SK-N-SH treated with all-trans-retinoic acid at 6 μM for 48 hours (cell line): ENCODE data around the gene FOXO3.

Experiments
- CSDC2 ChIP-seq: fragments of 250-450 bp; sonication (Bioruptor Pico); IDR thresholded peaks from 2 replicates; pipeline ENCODE4 v1.5.0; 2020; ENCODE audit warnings: mild to moderate bottlenecking, moderate library complexity
- ESRRG ChIP-seq: fragments of 250-450 bp; sonication (Bioruptor Pico); IDR thresholded peaks from 2 replicates; pipeline ENCODE4 v1.6.1; 2021; ENCODE audit warnings: mild to moderate bottlenecking
- GLIS3 ChIP-seq: fragments of 250-450 bp; sonication (Bioruptor Pico); IDR thresholded peaks from 2 replicates; pipeline ENCODE4 v1.5.0; 2020; ENCODE audit warnings: mild to moderate bottlenecking, moderate library complexity
- RARB ChIP-seq: fragments of 250-450 bp; sonication (Bioruptor Pico); IDR thresholded peaks from 2 replicates; pipeline ENCODE4 v1.8.0; 2021; ENCODE audit warnings: mild to moderate bottlenecking, moderate library complexity
- SNAI2 ChIP-seq: fragments of 250-450 bp; sonication (Bioruptor Pico); IDR thresholded peaks from 2 replicates; pipeline ENCODE4 v1.5.0; 2020; ENCODE audit warnings: mild to moderate bottlenecking, moderate library complexity
- ZFP3 ChIP-seq: fragments of 250-450 bp; sonication (Bioruptor Pico); IDR thresholded peaks from 2 replicates; pipeline ENCODE4 v1.5.0; 2020; ENCODE audit warnings: mild to moderate bottlenecking, moderate library complexity
- ZFP30 ChIP-seq: fragments of 450-650 bp; formaldehyde crosslinking; IDR thresholded peaks from 2 replicates; pipeline ENCODE4 v1.5.0; 2022; ENCODE audit warnings: mild to moderate bottlenecking, moderate library complexity
- ZNF70 ChIP-seq: fragments of 450-650 bp; formaldehyde crosslinking; IDR thresholded peaks from 2 replicates; pipeline ENCODE4 v1.5.0; 2020; ENCODE audit warnings: mild to moderate bottlenecking, moderate library complexity
- TF ChIP-seq, protein P1 (sequence below): fragments of 250-450 bp; sonication (Bioruptor Pico); IDR thresholded peaks from 2 replicates; pipeline ENCODE4 v1.8.0; 2021; ENCODE audit warnings: low read depth, mild to moderate bottlenecking, moderate library complexity, borderline replicate concordance
- TF ChIP-seq, protein P2 (sequence below): fragments of 250-450 bp; sonication (Bioruptor Pico); IDR thresholded peaks from 2 replicates; pipeline ENCODE4 v1.8.0; 2020; ENCODE audit warnings: mild to moderate bottlenecking, moderate library complexity, borderline replicate concordance
- TF ChIP-seq, protein P3 (sequence below): fragments of 250-450 bp; sonication (Bioruptor Pico); IDR thresholded peaks from 2 replicates; pipeline ENCODE4 v1.5.1; 2020; ENCODE audit warnings: low read depth, mild to moderate bottlenecking, moderate library complexity
- TF ChIP-seq, protein P4 (sequence below): fragments of 250-450 bp; sonication (Bioruptor Pico); IDR thresholded peaks from 2 replicates; pipeline ENCODE4 v1.5.0; 2020; ENCODE audit warnings: mild to moderate bottlenecking, moderate library complexity

DNA sequence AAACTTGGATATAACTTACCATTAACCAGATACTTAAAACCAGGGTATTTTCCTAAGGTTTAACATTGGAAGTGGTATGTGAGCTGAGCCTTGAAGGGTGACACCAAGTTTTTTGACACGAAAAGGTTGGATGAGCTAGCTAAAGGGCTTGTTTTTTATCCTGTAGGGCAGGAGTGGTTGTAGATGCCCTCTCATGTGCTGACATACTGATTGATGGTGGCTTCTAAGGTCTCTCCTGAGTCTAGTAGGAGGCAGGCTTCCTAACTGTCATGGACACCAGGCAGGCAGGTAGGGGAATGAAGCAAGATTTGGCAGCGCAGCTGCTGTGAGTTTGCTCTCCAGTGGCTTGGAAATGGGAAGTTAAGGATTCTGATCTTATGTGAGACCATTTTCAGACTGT, 66.1 kb downstream of the FOXO3 start:
- TF ChIP-seq, protein P1, sequence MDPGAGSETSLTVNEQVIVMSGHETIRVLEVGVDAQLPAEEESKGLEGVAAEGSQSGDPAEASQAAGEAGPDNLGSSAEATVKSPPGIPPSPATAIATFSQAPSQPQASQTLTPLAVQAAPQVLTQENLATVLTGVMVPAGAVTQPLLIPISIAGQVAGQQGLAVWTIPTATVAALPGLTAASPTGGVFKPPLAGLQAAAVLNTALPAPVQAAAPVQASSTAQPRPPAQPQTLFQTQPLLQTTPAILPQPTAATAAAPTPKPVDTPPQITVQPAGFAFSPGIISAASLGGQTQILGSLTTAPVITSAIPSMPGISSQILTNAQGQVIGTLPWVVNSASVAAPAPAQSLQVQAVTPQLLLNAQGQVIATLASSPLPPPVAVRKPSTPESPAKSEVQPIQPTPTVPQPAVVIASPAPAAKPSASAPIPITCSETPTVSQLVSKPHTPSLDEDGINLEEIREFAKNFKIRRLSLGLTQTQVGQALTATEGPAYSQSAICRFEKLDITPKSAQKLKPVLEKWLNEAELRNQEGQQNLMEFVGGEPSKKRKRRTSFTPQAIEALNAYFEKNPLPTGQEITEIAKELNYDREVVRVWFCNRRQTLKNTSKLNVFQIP (CRISPR knock-in tag) = no peak
- TF ChIP-seq ZFP3 (CRISPR knock-in tag) (no peak), GLIS3 (CRISPR knock-in tag) (no peak), CSDC2 (no peak), ZFP30 (CRISPR knock-in tag) (no peak), RARB (CRISPR knock-in tag) (no peak), SNAI2 (CRISPR knock-in tag) (no peak), ESRRG (CRISPR knock-in tag) (no peak), ZNF70 (no peak)
- TF ChIP-seq, protein P2, sequence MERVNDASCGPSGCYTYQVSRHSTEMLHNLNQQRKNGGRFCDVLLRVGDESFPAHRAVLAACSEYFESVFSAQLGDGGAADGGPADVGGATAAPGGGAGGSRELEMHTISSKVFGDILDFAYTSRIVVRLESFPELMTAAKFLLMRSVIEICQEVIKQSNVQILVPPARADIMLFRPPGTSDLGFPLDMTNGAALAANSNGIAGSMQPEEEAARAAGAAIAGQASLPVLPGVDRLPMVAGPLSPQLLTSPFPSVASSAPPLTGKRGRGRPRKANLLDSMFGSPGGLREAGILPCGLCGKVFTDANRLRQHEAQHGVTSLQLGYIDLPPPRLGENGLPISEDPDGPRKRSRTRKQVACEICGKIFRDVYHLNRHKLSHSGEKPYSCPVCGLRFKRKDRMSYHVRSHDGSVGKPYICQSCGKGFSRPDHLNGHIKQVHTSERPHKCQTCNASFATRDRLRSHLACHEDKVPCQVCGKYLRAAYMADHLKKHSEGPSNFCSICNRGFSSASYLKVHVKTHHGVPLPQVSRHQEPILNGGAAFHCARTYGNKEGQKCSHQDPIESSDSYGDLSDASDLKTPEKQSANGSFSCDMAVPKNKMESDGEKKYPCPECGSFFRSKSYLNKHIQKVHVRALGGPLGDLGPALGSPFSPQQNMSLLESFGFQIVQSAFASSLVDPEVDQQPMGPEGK (CRISPR knock-in tag) = no peak
- TF ChIP-seq, protein P3, sequence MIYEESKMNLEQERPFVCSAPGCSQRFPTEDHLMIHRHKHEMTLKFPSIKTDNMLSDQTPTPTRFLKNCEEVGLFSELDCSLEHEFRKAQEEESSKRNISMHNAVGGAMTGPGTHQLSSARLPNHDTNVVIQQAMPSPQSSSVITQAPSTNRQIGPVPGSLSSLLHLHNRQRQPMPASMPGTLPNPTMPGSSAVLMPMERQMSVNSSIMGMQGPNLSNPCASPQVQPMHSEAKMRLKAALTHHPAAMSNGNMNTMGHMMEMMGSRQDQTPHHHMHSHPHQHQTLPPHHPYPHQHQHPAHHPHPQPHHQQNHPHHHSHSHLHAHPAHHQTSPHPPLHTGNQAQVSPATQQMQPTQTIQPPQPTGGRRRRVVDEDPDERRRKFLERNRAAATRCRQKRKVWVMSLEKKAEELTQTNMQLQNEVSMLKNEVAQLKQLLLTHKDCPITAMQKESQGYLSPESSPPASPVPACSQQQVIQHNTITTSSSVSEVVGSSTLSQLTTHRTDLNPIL (CRISPR knock-in tag) = no peak
- TF ChIP-seq, protein P4, sequence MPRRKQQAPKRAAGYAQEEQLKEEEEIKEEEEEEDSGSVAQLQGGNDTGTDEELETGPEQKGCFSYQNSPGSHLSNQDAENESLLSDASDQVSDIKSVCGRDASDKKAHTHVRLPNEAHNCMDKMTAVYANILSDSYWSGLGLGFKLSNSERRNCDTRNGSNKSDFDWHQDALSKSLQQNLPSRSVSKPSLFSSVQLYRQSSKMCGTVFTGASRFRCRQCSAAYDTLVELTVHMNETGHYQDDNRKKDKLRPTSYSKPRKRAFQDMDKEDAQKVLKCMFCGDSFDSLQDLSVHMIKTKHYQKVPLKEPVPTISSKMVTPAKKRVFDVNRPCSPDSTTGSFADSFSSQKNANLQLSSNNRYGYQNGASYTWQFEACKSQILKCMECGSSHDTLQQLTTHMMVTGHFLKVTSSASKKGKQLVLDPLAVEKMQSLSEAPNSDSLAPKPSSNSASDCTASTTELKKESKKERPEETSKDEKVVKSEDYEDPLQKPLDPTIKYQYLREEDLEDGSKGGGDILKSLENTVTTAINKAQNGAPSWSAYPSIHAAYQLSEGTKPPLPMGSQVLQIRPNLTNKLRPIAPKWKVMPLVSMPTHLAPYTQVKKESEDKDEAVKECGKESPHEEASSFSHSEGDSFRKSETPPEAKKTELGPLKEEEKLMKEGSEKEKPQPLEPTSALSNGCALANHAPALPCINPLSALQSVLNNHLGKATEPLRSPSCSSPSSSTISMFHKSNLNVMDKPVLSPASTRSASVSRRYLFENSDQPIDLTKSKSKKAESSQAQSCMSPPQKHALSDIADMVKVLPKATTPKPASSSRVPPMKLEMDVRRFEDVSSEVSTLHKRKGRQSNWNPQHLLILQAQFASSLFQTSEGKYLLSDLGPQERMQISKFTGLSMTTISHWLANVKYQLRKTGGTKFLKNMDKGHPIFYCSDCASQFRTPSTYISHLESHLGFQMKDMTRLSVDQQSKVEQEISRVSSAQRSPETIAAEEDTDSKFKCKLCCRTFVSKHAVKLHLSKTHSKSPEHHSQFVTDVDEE = no peak
